Limb (tissue), 2 donors: ENCODE data around the gene DNAJC6.
"Not testable (repeated sequence)": the region's sequence is repeated elsewhere in the genome, so short reads cannot be mapped to it uniquely, and the experiment has no call there.

Source experiments
- DNase-seq, 2 donors: peaks; one replicate each; pipeline ENCODE4 v3.0.0-alpha.2; 2016; ENCODE audit errors: extremely low spot score in 2 of 2

DNAJC6 gene

GRCh38 chr1:65309304-65310077, at the start of gene DNAJC6:
DNAJC6 (plus strand) TSS chr1:65309543; CDS start chr1:65309746, 203 bp downstream.
- DNase-seq = peak; percentile 70 to 89

DNA sequence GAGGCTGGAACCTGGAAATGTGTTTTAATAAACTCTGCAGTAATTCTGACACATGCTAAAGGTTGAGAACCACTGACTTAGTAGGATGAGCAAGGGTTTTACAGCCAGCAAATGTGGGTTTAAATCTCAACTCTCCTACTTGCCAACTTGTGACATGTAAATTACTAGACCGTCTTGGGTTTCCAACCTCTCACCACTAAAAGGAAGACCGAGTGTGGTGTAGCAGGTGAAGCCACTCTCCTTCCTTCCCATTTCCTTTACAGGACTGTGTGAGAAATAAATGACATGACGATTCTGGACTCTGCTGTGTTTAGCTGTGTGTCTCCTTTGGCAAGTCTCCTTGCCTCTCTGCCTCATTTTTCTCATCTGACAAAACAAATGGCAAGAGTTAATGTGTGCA, 49.5 kb upstream of the DNAJC6 start:
- DNase-seq = no peak

- DNase-seq = no peak
Measured at GRCh38 chr1:65260851-65261473, 48.4 kb upstream of the DNAJC6 start.

GRCh38 chr1:65263286-65263685, 46.1 kb upstream of the DNAJC6 start:
- DNase-seq = no peak

DNA sequence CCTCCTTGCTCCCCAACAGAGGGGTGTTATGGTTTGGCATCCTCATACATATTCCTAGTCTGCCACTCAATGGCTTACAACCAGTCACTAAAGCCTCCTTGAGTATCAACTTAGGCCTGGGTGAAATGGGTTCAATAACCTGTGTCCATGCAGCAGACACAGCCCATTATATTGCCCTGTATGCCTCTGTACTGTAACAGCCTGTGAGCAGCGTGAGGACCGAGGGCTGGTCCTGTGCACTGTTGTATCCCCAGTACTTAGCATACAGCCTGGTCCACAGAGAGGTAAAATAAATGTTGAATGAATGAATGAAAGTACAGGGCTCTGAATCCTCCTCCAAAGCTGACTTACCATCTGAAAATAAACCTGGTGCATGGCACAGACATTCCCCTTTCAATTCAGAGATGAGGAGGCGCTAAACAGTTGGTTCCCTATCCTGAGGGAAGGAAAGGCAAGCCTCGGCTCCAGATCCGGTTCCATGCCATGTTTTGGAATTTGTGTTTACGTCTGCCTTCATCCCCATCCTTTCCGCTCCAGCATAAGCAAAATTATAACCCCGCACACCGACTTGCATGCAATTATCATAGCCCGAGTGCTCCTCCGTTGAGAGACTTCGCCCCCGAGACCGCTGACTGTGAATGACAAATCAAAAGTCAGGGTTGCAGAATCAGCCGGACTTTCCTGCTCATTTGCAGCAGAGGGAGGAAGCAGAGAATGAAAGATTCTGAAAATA, 45.0 kb upstream of the DNAJC6 start:
- DNase-seq = peak in 1 of 2 donors; percentile 65

- DNase-seq = no peak
Measured at GRCh38 chr1:65265296-65265650, 44.1 kb upstream of the DNAJC6 start.

DNA sequence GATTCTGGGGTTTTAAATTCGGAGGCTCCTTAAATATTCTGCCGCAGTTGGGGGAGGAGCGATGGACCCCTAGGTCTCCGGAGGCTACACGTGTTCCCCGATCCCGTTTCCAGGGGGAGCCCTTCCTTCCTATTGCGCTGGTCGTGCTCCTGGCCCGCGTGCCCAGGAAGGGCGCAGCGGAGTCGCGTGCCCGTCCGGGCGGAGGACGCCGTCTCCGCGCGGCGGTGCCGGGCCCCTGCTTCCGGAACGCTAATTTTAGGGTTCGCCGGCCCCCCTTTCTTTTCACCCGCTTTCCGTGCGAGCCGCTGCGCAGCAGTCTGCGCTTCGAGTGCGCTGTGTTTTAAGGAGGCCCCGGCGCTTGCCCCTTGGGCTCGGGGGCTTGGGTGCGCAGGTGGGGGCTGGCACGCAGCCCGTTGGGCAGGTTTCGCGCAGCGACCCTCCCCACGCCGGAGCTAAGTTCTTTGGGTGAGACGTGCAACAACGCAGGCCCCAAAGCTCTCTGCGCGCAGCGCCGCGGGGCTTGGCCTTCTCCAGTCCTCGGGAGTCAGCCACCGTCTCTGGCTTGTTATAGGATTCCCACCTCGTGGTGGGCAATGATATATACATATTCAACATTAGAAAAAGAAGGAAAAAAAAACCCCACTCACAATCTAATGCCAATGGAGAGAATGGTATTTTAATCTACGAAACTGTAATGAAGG, 43.5 kb upstream of the DNAJC6 start:
- peak in 1 of 2 donors; percentile 68 for DNase-seq

GRCh38 chr1:65266476-65266875, 42.9 kb upstream of the DNAJC6 start:
- no peak for DNase-seq

- no peak for DNase-seq
Measured at GRCh38 chr1:65267271-65267670, 42.1 kb upstream of the DNAJC6 start.

GRCh38 chr1:65267683-65268082, 41.7 kb upstream of the DNAJC6 start:
- no peak for DNase-seq

- no peak for DNase-seq
Measured at GRCh38 chr1:65269612-65270011, 39.7 kb upstream of the DNAJC6 start.

DNA sequence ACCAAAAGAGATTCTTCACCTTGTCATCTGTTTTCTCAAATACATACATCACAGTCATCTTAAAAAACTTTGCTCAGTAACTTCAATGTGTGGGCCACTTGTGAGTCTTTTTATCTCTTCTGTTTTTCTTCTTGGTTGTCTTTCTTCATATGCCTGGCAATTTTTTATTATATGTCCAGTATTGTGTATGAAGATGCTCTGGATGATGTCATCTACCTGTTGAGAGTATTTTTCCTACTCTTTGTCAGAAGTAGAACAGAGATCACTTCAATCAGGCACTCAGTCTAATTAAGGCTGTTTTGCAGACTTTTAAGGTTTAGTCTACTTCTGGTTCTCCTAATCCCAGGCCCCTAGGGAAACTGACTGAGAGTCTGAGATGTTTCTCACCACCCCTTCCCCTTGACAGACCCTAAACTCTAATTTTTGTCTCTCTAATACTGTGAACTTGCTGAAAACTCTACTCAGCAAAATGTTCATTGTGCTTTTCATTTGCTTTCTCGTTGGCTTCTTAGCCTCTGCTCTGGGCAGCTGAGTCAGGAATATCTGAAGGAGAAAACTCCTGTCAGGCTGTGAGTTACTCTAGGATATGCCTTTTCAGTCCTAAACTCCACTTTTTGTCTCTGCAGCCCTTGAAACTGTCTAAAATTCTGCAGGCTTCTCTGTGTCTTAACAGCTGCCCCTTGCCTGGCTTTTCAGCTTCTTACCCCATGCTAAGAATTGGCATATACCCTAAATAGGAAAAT, 33.0 kb upstream of the DNAJC6 start:
- no peak for DNase-seq

DNA sequence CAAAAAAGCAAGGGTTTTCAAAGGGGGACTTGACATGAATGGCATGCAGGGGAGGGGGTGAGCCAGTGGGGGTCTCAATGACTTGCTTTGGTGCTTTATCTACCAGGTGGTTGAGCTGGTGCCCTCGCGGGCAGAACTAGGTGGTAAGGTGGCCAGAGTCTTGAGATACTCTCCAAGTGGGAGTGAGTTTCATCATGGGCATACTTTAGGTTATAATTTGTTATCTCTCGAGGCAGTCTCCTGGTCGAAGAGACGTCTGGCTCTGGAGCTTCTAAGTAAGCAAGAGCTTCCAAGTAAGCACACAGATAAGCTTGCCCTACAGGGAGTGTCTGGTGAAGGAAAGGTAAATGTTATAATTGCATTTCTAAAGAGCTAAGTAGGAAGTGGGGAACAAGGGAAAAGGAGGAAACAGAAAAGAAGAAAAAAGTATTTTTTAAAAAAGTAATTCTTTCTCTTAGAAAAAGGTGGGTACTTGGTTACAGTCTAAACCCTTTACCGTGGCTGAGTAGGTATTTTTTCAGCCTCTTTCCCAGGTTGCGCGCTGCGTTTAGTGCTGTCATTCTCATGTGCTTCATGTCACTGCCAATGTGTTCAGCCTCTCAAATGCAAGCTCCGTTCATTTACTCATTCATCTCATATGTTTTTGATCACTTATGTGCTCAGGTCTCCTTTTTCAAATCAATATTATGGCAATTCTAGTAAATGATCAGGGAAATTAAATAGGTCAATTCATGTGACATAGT, 31.6 kb upstream of the DNAJC6 start:
- DNase-seq = no peak

DNA sequence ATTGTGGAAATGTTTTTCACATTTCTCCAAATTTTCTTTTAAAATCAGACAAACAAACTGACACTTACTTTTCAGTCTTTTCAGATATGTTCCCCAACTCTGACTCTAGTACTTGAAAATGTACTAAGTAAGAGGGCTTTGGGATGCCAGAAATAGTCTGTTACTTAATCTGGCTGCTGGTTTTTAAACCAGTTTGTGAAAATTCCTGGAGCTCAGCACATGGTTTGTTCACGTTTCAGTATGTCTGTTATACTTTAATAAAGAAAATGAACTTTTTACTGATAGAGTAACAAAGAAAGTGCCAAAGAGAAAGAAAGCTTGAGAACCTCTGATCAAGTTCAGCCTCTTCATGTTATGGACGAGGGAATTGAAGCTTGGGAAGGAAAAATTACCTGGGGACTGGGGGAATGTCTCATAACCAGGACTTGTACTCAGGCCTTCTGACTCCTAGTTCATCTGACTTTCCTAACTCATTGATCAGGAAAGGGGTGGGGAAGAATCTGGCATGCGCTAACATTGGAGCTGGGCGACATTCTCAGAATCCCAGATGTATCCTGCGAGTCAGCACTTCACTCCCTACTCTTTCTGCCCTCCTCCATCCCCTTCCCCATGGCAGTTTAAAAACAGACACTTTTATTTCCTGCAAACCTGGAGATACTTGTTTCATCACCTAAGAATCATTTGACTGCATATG, 30.8 kb upstream of the DNAJC6 start:
- DNase-seq = no peak

GRCh38 chr1:65279070-65279779, 30.1 kb upstream of the DNAJC6 start:
- DNase-seq = no peak

DNA sequence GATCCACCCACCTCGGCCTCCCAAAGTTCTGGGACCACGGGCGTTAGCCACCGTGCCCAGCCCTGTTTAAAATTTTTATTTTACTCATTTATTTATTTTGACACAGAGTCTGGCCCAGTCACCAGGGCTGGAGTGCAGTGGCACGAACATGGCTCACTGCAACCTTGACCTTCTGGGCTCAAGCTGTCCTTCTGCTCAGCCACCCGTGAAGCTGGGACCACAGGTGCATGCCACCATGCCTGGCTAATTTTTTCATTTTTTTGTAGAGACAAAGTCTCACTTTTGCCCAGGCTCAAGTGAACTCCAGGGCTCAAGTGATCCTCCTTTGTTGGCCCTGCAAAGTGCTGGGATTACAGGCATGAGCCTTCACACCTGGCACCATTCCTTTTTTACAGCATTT, 27.5 kb upstream of the DNAJC6 start:
- no peak for DNase-seq

GRCh38 chr1:65284229-65284628, 25.1 kb upstream of the DNAJC6 start:
- no peak for DNase-seq

- no peak for DNase-seq
Measured at GRCh38 chr1:65289449-65289848, 19.9 kb upstream of the DNAJC6 start.

DNA sequence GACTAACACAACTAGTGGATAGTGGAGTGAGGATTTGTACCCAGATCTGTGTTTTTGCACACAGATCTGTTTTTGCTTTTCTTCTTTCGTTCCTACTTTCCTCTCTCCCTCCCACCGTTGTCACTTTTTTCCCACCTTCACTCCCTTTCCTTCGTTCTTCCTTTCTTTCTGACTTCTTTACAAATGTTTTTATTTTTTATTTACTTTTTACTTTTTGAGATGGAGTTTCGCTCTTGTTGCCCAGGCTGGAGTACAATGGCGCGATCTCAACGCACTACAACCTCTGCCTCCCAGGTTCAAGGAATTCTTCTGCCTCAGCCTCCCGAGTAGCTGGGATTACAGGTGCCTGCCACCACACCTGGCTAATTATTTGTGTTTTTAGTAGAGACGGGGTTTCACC, 17.5 kb upstream of the DNAJC6 start:
- not testable (repeated sequence) for DNase-seq
